ENCODE results near the gene TTC28.
A peak's percentile ranks its signal among the peaks of the same experiment; 100 is the strongest.

TTC28 gene

DNA sequence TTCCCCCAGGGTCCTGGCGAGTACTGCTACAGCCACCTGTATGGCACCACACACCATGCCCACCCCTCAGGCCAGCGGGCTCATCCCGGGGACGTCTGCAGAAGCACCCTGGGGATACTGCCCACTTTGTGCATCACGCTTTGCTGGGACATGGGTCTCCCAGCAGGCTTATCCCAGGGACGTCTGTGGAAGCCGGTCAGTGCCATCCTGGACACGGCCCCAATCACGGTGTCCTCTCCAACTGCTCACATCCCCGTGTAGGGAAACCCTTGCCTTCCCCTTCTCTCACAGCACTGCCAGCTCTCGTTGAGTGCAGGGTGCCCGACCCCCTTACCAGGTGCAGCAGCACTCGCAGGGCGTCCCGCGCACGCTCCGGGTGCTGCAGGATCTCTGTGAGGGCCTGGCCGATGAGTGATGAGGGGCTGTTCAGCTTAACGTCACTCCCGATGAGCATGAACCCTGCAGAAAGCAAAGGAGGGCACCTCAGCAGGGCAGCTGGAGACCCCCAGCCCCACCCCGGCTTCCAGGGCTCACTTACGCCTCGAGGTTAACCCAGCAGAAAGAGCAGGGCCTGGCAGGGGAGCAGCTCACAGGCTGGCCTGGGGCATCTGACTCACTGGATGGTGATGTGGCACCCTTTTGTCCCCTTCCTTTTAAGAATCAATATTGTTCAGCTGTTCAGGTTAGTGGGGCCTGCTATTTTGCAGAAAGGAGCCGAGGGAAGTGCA, 683.7 kb downstream of the TTC28 start:
- no peak for DNase-seq

DNA sequence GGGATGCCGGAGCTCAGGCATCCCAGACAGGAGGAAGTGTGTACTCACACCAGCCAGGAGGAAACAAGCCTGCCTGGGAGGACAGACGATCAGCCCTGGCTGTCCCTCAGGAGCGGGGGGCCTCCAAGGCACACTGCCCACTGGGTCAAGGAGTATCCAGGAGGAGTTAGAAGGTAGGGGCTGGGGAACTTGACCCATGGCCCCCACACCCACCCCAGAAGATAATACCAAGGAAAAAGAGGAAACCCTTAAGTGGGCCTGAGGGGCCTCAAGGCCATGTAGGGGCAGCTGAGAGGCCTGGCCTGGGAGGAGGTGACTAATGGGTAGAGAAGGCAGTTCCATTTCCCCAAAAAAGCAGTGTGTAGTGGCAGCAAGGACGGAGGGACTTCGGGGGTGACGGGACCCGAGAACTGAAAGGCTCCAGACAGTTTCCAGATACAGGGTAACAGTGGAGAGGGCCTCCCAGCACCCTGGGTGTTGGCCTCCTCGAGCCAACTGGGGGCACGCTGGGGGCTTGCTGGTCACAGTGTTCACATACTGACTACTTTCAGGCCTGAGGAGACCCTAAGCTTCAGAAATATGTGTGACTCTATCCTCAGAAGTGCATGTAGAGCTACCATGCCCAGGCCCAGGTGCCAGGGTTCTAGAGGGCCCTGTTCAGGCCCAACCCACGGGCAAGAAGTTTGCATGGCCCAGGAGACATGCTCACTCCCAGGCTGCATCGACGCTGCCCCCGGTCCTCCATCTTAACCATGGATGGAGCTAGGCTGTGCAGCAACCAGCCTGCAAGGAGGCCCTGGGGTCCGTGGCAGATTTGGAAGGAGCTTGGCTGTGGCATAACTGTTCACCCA, 684.9 kb downstream of the TTC28 start:
- DNase-seq, result no peak

DNA sequence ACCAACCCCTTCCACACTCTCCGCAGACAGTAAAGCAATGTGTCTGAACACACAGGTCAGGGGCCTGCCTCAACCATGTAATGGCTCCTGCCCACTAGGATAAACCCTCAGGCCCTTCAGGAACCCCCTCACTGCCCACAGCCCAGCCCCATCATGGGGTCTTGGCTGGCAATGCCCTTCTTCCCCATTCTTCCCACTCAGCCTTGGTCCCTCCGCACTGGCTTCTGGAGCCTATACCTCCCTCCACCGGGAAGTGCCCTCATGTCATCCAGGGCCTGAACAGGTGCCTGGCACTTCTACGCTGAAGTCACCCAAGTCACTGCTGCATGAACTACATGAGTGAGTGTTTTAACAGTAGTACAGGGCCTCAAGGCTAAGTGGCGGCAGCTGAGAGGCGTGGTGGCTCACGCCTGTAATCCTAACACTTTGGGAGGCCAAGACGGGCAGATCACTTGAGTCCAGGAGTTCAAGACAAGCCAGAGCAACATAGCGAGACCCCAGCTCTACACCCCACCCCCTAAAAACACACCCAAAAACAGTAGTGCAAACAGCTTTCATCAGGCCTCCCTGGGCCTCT, 685.8 kb downstream of the TTC28 start:
- DNase-seq, result no peak

DNA sequence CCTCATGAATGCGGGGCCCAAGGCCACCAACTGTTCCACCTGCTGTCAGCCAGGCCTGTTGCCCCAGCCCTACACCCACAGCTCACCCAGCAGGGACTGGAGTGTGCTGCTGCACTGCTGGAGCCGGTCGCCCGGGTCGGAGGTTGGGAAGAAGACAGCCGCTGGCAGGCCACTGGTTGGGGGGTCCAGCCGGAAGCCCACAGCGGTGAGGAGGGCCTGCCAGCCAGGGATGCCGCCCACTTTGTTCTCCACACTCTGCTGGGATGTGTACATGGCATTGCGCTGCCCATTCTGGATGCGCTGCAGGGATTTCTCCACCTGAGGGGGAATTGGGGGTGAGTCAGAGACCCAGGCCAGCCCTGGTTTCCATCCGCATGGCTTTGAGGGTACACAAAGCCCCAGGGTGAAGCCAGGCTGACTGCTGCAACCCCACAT, 686.4 kb downstream of the TTC28 start:
- no peak for DNase-seq

DNA sequence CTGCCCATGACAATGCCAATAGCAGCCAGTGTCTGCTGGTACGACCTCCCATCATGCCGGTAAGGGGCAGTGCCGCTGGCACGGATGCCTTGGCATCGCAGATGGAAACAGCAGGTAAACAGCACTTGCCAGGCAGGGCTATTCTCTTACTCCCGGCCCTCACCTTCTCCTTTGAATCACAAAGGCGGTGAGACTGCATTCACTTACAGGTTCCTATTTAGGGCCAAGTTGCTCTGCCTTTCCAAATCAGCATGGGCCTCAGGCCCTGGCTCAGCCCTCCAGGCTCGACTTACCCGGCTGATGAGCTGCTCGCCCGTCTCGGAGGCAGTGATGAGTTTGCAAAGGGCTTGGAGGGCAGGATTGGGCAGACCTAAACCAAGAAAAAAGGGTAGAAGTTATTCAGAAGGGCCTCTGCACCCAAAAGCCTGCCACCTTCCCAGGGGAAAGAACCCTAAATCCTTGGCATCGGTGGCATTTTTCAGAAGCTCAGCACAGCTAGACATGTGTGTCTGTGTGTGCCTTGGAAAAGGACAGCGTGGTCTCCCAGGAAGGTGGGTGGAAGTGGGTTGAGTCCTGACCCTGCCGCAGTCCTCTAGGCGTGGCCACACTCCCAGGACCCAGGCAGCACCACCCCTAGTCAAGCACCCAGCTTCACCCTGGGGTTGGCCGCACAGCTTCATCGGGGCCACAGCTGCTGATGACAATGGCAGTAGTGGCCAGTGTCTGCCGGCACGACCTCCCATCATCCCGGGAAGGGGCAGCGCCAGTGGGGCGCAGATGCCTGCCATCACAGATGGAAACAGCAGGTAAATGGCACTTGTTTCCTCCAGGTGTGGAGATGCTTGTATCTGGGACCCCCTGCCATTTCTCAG, 687.1 kb downstream of the TTC28 start:
- DNase-seq, result no peak

DNA sequence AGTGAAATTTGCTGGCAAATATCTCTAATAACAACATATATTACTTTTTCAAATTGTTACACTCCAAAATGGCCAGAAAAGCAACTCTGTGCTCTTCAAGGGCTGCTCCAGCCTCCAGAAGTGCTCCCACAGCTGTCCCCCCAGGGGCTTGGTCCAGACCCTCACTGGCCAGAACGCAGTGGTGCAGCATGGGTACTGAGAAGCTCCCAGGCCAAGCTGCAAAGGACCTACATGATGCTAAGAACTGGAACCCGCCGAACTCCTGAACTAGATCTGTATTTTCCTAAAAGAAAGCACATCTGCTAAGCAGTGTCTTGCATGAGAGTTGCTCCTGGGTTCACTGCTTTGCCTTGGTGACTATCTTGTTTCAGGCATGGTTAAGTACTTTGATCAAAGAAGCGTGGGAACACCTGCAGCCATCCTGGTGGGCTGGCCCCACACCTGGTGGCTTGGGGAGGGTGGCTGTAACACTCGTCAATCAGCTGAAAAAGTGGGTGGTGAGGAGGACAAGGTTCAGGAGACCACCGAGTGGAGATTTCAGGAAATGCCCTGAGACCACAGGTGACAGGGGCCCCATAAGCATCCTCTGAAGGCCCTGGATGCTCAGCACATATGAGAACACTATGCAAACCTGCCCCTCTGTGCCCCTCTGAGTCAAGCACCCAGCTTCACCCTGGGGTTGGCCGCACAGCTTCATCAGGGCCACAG, 687.9 kb downstream of the TTC28 start:
- DNase-seq, result no peak

DNA sequence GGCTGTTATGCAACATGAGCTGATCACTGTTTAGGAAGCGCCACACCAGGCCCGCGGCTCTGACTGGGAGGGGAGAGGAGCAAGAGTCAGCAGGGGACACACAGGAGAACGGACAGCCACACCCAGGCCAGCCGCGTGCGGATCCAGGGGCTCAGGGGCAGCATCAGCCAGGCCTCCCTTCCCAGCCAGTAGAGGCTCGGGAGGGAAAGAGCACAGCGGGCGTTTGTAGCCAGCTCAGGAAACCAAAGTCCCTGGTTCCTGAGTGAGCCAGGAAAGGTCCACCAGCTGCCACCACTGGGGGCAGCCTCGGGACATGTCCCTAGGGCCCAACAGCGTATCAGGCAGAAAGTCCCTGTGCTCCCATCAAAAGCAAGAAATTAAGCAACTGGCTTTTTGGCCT, 688.8 kb downstream of the TTC28 start:
- peak; percentile 12 for DNase-seq

DNA sequence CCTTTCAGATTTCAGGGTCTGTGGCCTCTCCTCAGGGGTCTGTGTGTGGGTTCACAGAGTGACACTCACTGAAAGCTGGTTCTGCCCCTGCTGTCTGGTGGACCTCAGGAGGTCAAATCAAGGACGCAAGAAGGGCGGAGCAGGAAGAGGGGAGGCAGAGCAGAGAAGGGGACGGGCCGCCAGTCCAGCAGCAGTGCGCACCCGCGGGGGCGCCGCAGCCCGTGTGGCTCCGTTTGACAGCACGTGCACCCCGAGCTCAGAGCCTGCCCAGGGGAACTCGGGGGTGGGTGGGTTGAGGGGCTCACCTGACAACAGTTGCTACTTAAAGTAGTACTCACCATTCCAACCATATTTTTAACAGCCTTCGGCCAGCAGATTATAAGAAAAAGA, 689.2 kb downstream of the TTC28 start:
- DNase-seq, result no peak

DNA sequence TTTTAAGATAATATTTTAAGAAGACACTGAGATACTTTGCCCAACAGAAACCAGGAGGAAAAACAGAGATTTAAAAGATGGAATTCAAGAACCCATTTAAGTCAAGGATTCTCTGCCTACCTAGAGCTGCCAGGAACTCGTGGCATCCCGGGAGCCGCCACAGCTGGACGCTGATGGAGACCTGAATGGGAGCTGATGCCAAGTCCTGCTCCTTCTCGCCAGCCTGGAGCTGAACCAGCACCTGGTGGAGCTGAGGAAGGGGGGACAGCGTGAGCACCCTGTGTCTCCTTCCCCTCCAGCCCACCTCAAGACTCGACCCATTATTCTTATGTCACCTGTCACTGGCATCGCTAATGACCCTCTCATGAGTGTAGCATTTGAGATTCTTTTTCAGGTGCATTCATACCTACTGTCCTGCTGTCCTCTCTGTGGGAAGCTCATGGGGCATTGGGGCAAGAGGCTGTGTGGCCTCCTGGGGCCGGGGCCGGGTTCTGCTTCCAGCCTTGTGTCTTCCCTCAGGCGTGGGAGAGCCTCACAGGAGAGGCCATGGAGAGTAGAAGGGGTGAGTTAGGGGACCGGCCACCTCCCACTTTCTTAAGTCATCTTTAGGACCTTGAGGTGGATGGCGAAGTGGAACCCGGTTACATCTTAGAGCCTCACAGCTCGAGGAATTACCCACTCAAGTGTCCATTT, 689.7 kb downstream of the TTC28 start:
- no peak for DNase-seq

DNA sequence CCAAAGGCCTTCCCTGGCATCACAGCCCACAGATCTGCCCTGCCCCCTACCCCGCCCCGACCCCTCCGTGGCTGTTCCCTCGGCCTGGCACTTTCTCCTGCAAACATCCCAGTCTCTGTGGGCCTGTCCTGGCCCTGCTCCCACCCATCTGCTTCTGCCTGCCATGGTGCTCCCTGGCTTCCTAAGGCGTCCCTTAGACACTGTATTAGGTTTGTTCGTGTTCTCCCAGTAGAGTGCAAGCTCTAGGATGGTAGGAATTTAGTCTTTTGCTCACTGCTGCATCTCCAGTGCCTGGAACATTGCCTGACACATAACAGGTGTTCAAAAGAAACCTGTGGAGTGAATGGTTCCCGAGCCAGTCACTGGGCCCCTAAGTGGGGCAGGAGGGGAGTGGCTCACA, 690.9 kb downstream of the TTC28 start:
- no peak for DNase-seq

DNA sequence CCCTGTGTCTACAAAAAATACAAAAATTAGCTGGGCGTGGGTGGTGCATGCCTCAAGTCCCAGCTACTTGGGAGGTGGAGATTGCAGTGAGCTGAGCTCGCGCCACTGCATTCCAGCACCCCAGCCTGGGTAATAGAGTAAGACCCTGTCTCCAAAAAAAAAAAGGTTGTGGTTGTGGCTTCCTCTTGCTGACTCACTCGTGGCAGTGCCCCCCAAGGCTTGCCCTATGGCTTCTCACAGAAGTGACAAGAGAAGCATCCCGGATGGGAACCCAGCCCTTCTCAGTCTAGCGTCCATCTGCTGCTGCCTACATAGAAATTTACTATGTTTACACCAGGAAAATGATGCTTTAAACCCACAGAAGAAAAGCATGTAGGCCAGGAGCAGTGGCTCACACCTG, 692.1 kb downstream of the TTC28 start:
- no peak for DNase-seq

DNA sequence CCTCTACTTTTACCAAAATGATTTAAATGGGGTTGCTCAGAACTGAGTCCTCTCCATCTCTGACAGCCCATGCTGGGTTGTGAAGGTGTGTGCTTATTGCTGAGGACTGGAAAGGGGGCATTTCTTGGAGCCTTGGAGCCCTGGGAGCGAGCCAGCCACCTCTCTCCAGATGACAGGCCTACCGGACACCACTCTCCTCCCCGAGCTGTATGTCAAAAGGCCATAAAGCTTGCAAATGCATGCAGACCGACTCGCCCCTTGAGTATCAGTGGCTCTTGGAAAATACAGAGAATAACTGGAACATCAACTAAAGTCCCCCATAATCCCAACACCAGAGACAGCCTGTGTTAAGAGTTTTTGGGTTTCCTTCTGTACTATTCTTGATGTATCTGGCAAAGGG, 692.7 kb downstream of the TTC28 start:
- DNase-seq, result no peak

DNA sequence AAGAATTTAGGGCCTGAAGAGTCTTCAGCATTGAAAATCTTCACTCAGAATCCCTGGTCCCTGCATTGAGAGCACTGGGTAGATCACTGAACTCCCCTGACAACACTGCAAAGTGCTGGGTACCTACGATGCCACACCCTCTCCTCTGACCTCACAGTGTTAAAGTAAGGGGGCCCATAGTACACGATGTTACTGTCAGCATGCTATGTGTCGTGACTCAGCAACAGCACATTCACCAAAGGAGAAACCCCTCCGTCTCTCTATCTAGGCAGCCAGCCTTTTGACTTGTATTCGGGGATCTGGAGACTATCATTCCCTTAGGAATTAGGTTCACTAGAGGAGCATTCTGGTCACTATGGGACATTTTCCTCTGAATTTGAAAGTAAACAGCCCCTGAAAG, 693.2 kb downstream of the TTC28 start:
- no peak for DNase-seq

DNA sequence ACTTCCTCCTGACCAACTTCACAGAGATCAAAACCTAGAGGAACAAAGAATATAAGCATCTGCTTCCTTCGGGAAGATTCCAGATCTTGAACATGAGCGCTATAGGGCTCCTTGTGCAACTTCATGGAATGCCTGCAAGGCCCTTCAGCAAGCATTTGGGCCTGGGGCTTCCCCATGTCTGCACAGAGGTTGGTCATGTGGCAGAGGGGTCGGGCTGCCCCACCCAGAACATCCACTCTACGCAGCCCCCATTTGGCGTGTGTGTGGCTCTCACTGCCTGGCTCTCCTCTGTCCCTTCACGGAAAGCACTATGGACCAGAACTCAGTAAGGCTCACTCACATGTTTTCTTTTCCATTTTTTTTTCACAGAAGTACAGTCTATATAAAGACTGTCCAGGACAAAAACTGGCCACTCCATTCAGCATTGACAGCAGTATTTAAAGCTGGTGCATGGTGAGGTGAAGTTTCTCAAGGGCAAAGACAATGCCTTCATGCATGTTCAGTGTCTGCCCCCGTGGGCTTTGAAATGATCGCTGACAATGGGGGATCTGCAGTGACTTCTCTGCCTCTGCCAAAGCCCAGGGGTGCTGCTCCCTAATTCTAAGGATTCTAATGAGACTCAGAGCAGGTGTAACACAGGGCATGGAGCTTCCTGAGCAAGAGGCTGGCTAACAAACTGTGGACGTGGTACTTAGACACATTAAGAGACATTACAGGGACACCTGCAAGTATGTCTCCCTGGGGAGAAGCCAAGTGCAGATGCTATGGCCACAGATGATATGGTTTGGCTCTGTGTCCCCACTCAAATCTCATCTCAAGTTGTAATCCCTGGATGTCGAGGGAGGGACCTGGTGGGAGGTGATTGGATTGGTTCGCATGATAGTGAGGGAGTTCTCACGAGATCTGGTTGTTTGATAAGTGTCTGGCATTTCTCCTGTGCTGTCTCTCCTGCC, 694.0 kb downstream of the TTC28 start:
- no peak for DNase-seq

DNA sequence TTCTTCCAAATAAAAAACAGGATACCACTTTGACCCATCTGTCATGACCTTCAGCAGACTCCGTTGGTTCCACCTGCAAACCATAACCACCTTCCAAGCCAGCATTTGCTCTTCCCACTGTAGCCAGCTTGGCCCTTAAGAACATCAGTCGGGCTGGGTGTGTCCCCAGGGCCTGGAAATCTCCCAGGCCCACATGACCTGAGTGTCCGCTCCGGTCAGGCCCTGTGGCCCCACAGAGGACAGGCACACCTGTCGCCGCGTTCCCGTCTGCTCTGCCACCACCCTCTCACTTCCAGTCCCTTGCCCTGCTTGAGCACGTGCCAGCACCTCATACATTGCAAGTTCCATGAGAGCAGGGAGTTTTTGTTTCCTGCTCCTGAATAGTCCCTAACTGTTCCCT, 694.9 kb downstream of the TTC28 start:
- no peak for DNase-seq

DNA sequence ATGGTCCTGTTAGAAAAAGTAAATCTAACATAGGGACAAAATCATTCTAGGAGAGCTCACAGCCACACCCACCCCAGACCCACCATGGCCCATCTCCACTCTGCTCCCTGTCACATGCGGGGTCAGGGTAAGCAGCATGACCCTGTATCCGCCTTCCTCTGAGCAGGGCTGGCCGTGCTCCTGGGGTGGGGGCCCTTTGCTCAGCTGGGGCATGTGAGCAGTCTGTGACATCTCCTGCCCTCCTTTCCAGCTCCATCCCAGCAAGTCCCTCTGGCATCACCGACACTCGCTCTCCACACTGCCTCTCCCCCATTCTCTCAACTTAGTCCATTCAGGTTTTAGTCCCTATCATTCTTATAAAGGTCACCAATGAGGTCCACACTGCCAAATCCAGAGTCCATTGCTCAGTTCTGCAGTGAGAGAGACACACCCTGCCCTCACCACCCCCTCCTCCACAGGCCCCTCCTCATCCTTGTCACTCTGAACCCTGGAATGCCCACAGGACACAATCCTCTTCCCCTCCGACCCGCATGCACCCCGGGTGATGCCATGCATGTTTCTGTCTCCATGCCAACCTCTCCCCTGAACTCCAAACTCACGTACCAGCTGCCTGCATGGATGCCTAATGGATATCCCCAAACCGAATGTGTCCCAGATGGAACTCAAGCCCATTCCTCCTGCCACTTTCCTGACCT, 695.5 kb downstream of the TTC28 start:
- no peak for DNase-seq

DNA sequence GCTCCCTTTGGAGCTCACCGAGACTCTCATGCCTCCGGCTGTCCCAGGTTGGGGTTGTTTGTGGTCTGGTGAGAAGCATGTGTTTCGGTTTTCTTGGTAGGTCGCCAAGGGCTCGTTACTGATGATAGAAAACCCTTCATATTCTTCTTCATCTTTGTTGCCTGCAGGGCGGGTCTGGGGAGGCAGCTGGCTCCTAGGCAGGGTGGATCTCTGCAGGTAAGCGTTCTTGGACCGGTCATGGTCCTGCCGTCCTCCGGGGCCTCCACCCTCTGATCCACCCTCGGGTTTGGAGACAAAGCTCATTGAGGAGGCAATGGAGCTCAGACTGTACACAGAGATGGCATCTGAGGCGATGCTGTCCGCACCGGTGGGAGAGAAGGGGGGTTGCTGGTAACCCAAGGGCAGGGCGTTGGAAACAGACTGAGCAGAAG, 696.3 kb downstream of the TTC28 start:
- DNase-seq, result no peak

DNA sequence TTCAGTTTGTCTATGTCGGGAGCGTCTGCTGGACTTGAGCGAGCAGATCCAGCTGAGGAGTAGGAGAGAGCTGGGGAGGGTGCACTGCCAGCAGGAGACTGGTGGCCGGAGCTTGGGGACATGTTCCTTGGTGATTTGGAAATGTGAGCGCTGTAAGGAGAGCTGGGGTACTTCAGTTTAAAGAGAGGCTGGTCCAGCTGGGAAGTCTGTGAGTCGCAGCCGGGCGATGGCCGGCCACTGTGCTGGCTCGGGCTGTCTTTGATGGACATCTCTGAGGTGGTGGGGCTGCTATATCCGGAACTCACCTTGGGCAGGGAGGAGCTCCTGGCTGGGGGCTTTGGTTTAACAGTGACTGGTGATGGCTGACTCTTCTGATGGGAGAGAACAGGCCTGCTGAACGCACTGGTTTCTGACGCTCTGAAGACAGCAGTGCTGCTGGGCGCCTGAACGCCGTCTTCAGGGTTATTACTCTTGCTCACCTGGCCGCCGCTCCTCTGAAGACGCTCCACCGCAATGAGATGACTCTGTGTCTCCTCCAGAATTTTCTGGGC, 696.9 kb downstream of the TTC28 start:
- no peak for DNase-seq

DNA sequence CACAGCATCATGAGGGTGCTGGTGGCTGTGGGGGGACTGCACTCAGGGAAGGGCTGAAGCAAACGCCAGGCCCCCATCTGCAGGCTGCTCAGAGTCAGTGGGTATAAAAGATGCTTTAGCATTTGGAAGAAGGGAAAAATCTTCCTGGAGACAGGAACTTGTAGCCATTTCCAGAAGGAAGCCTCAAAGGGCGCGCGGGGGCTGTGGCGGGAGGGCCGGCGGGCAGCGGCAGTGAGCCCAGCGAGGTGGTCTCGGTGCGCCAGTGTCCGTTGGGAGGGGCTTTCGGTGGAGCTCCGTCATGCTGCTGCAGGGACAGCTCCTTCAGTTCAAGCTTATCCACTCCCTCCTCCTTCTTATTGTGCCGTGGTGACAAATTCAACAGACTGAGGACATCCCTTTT, 697.5 kb downstream of the TTC28 start:
- no peak for DNase-seq
